ENCODE data around the gene GJA4.

DNA sequence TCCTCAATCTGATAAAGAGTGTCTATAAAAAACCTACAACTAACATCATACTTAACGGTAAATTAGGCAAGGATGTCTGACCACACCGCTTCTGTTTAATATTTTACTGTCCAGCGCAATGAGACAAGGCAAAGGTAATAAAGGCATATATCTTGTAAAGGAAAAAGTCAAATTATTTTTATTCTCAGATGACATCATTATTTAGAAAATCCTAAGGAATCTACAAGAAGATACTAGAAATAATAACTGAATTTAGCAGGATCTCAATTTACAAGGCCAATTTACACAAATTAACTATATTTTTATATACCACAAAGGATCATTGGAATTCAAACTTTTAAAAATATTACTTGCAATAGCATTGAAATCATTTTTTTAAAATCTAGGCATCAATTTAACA, 29.4 kb downstream of the GJA4 start:
- TF ChIP-seq EZH2phosphoT487 (IDR thresholded peaks at IDR 0.05; ENCODE audit: borderline replicate concordance, low read length) (no peak), EZH2 (IDR thresholded peaks at IDR 0.05; ENCODE audit: low read length, unreplicated experiment) (no peak)
- TF ChIP-seq, protein P1, sequence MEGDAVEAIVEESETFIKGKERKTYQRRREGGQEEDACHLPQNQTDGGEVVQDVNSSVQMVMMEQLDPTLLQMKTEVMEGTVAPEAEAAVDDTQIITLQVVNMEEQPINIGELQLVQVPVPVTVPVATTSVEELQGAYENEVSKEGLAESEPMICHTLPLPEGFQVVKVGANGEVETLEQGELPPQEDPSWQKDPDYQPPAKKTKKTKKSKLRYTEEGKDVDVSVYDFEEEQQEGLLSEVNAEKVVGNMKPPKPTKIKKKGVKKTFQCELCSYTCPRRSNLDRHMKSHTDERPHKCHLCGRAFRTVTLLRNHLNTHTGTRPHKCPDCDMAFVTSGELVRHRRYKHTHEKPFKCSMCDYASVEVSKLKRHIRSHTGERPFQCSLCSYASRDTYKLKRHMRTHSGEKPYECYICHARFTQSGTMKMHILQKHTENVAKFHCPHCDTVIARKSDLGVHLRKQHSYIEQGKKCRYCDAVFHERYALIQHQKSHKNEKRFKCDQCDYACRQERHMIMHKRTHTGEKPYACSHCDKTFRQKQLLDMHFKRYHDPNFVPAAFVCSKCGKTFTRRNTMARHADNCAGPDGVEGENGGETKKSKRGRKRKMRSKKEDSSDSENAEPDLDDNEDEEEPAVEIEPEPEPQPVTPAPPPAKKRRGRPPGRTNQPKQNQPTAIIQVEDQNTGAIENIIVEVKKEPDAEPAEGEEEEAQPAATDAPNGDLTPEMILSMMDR (conservative IDR thresholded peaks at IDR 0.05; ENCODE audit: low read depth, low read length): no peak
